SIG-M5 treated with dmso at 0.1 percent for 504 hours (cell line): ENCODE measurements around the gene FOXR2.

ENCODE experiments used
- DNase-seq: peaks from one replicate; lab custom pipeline; 2025; ENCODE audit not compliant: unreplicated experiment; lab: John Stamatoyannopoulos, UW

Gene FOXR2

DNA sequence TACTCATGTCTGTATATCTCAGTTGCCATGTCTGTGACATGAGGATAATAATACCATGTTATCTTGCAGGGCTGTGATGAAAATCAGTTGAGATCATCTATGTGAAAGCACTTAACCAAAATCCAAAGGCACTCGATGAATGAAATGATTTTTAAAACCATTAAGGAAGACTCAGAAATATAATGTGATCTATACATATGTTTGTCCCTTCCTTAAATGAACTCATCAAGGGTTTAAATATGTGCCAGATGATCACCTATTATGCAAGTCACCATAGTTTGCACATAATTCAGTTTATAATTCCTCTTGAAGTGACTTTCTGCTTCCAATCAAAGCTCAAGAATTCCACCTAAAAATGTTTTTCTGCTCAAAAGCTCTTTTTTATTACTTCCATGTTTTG is at the start of gene FOXR2:
Gene FOXR2, plus strand, starts transcription at position 301 of the 400 bp plus-strand sequence. CDS start 312 bp downstream, outside the sequence.
- DNase-seq = no peak

DNA sequence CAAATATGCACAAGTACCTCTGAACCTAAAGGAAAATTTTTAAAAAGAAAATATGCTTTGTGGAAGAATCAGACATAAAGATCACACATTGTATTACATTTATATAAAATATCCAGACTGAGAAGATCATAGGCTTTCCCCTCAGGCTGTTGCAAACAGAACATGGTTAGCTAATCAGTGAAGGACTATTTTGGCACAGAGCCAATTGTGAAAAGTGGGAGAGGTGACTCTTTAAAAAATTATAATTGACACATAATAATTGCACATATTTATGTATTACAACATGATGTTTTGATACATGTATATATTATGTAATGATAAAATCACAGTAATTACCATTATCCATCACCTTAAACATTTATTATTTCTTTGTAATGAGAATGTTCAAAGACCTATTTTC is 44.1 kb upstream of the FOXR2 start:
- no peak for DNase-seq

DNA sequence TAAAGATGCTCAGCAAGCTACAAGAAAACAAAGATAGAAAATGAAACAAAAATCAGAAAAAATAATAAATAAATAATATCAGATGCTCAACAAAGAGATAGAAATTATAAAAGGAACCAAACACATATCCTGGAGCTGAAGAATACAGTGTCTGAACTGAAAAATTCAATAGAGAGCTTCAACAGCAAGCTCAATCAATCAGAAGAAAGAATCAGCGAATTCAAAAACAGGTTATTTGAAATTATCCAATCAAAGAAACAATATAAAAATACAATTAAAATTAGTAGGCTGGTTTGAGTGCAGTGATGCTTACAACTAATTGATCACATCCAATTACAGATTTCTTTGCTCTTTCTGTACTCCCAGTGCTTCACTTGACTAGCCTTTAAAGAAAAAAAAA is 40.8 kb upstream of the FOXR2 start:
- no peak for DNase-seq

DNA sequence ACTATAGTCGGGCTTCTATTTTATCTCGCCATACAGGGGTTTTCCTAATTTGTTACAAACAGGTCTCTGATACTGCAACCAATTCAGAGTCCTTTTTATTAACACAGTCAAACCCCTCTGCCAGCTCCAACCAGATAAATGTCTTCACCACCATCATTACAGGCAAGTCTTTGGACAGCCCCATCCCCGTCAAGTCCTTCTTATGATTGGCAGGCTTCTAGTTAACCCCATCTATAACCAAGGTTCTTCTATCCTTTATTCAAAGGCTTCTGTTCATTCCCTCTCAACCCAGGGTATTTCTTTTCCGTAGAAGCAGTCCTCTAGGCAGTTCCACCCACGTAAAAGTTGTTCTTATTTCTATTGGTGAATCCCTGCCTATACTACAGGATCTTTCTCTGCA is 29.9 kb upstream of the FOXR2 start:
- DNase-seq = no peak

- no peak for DNase-seq
Measured at GRCh38 chrX:55593756-55594257, 29.4 kb upstream of the FOXR2 start.

GRCh38 chrX:55598333-55598732 is 24.9 kb upstream of the FOXR2 start:
- DNase-seq = no peak

DNA sequence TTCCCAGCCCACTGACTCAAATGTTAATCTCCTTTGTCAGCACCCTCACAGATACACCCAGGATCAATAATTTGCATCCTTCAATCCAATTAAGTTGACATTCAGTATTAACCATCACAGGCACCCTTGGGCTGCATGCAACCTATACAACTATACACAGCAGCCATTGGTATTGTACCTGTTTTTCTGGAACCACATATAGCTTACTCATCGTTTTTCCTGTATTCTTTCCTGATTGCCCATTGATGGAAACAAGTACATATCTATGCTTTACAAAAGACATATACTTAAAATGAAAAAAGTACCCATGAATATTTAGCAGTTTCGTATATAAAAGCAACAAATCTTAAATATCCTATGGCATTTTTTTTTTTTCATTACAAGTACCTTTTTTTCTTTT is 3.7 kb upstream of the FOXR2 start:
- DNase-seq = no peak

- DNase-seq = no peak
Measured at GRCh38 chrX:55624403-55624802, 1.2 kb downstream of the FOXR2 start.

- no peak for DNase-seq
Measured at GRCh38 chrX:55636109-55636508, 12.9 kb downstream of the FOXR2 start.

DNA sequence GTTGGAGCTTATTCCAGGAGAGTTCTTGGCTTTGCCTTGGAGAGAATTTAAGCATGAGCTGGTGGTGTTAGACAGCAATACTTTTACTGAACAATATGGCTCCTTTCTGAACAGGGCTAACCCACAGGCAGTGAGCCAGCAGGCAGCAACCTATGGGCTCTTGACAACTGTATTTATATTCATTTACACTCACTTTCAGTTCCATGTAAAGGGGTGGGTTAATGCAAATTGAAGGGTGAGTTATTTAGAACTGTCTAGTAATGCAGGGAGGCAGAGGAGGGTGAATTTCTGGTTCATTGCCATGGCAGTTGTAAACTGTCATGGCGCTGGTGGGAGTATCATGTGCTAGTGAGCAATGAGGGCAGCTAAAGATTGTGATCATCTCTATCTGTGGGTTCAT is 15.7 kb downstream of the FOXR2 start:
- no peak for DNase-seq

DNA sequence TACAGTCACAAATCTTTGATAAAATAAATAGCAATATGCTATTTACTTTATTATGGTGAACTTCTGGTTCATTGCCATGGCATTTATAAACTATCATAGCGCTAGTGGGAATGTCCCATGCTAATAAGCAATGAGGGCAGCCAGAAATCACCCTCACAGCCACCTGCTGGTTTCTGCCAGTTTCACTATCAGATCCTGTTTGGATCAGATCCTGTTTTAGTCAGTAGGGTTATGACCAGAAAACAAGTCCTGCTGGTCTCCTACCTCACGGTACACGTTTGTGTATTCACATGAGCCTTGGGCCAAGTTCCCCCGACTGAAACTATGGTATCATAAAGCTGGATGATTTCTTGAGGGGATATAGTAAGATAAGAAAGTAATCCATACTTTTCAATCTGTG is 17.7 kb downstream of the FOXR2 start:
- DNase-seq = no peak

- DNase-seq = no peak
Measured at GRCh38 chrX:55648434-55648833, 25.2 kb downstream of the FOXR2 start.

GRCh38 chrX:55659931-55660330 is 36.7 kb downstream of the FOXR2 start:
- DNase-seq = no peak

DNA sequence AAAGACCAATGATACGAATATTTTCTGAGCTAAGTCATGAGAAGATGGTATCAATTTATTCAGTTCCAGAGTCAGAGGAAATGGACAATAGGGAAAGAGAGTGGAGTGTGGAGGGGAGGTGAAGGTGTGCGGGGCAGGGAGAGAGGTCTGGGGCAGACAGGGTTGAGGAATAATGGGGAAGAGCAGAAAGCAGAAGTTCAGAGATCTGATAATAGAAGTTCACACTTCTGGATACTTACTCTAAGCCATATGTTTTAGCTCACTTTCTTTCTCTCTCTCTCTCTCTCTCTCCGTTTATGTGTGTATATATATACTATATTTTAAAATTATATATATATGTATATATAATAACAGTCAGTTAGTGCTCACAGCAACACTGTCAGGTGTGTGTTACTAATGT is 40.4 kb downstream of the FOXR2 start:
- no peak for DNase-seq

DNA sequence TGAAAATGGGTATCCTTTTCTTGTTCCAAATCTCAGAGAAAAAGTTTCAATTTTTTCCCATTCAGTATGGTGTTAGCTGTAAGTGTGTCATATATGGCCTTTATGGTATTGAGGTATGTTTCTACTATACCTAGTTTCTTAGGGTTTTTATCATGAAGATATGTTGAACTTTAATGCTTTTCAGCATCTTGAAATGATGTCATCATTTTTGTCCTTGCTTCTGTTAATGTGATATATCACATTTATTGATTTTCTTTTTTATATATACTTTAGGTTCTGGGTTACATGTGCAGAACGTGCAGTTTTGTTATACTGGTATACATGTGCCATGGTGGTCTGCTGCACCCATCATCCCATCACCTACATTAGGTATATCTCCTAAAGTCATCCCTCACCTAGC is 44.9 kb downstream of the FOXR2 start:
- DNase-seq = no peak
